ENCODE data around the gene PAAF1.

DNA sequence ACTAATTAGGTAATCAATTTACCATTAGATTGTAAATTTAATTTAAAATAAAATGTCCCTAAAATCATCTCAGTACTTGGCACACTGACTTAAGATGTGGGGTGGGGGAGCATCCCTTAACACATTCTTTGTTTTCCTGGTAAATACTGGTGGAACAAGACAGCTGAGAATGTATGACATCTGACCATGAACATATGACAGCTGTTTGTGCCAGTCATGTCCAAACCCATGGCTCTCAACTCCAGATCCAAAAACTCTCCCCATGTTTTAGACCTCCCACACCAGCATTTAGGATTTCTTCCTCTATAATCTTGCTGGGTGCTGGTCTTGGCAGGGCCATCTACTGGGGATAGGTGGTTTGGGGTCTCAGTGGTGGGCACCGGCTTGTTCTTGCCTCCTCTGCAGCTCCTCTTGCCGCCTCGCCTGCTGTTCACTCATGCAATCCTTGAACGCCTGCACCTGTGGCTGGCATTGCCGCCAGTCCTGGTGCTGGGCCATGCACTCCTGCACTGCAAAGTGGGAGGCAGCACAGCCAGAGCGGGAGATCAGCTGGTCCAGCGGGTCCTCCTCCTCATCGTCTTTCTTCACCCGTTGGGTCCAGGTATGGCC, 3.9 kb upstream of the PAAF1 start:
- TF ChIP-seq POLR2AphosphoS5 (IDR thresholded peaks at IDR 0.05; ENCODE audit: low read depth, low read length) (no peak), ZNF564 (CRISPR knock-in tag; IDR thresholded peaks at IDR 0.05) (no peak), DNMT3B (CRISPR knock-in tag; conservative IDR thresholded peaks at IDR 0.05) (no peak), MBD4 (IDR thresholded peaks at IDR 0.05; ENCODE audit: borderline replicate concordance, low read length) (no peak), MED1 (CRISPR knock-in tag; IDR thresholded peaks at IDR 0.05) (no peak), CREB1 (IDR thresholded peaks at IDR 0.05) (no peak), CREB1 (CRISPR knock-in tag; IDR thresholded peaks at IDR 0.05) (no peak), TP53 (CRISPR knock-in tag; conservative IDR thresholded peaks at IDR 0.05) (no peak), ZNF614 (CRISPR knock-in tag; IDR thresholded peaks at IDR 0.05; ENCODE audit: borderline replicate concordance) (no peak), HOXA3 (CRISPR knock-in tag; IDR thresholded peaks at IDR 0.05) (no peak), MIER2 (CRISPR knock-in tag; IDR thresholded peaks at IDR 0.05) (no peak), POLR2G (IDR thresholded peaks at IDR 0.05; ENCODE audit: low read depth, low read length) (no peak)
- TF ChIP-seq, protein P1, sequence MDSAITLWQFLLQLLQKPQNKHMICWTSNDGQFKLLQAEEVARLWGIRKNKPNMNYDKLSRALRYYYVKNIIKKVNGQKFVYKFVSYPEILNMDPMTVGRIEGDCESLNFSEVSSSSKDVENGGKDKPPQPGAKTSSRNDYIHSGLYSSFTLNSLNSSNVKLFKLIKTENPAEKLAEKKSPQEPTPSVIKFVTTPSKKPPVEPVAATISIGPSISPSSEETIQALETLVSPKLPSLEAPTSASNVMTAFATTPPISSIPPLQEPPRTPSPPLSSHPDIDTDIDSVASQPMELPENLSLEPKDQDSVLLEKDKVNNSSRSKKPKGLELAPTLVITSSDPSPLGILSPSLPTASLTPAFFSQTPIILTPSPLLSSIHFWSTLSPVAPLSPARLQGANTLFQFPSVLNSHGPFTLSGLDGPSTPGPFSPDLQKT (CRISPR knock-in tag; IDR thresholded peaks at IDR 0.05; ENCODE audit: borderline replicate concordance): no peak
- TF ChIP-seq, protein P2, sequence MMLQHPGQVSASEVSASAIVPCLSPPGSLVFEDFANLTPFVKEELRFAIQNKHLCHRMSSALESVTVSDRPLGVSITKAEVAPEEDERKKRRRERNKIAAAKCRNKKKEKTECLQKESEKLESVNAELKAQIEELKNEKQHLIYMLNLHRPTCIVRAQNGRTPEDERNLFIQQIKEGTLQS (CRISPR knock-in tag; IDR thresholded peaks at IDR 0.05): no peak
- TF ChIP-seq, protein P3, sequence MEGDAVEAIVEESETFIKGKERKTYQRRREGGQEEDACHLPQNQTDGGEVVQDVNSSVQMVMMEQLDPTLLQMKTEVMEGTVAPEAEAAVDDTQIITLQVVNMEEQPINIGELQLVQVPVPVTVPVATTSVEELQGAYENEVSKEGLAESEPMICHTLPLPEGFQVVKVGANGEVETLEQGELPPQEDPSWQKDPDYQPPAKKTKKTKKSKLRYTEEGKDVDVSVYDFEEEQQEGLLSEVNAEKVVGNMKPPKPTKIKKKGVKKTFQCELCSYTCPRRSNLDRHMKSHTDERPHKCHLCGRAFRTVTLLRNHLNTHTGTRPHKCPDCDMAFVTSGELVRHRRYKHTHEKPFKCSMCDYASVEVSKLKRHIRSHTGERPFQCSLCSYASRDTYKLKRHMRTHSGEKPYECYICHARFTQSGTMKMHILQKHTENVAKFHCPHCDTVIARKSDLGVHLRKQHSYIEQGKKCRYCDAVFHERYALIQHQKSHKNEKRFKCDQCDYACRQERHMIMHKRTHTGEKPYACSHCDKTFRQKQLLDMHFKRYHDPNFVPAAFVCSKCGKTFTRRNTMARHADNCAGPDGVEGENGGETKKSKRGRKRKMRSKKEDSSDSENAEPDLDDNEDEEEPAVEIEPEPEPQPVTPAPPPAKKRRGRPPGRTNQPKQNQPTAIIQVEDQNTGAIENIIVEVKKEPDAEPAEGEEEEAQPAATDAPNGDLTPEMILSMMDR (CRISPR knock-in tag; IDR thresholded peaks at IDR 0.05): no peak
